Activated naive CD4-positive, alpha-beta T cell (primary cell): ENCODE results near the gene ZNF474.

Source experiments
- DNase-seq, 4 experiments: peaks; one replicate each; lab custom pipeline; 2025; lab: John Stamatoyannopoulos, UW

ZNF474 gene

GRCh38 chr5:122180863-122181548, 51.7 kb downstream of the ZNF474 start:
- no peak for DNase-seq

DNA sequence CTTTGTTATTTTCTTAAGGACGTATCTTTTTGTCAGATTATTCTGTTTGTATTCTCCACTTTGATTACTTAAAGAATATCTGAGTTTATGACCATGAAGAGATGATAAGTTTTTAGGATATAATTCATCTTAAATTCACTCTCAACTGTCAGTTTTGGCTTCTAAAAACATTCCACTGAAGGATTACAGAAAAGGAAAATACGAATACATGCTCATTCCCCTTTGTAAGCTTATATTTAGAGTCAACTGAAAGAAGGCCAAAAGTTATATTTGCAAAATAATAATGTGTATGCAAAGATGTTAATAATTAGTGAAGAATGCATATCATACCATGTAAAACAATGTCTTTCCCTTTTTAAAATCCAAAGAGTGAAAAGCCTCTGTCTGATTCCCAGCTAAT, 52.5 kb downstream of the ZNF474 start:
- no peak for DNase-seq

DNA sequence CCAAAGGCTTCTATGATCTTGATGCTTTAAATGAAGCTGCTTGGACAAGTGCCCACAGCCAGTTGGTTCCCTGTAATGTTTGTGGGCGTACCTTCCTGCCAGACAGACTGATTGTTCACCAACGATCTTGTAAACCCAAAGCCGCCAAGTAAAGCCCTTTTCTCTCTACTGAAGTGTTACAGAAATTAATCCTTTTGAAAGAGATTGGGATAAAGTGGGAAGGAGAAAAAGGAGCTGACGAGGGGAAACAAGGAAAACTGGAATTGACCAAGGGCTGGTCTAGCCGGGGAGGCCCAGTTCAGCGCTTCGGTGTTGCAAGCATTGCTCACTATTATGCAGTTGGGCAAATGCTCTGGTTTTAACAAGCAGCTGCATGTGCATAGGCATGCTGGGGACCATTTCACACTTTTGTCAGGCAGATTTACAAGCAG, 53.2 kb downstream of the ZNF474 start:
- no peak for DNase-seq

DNA sequence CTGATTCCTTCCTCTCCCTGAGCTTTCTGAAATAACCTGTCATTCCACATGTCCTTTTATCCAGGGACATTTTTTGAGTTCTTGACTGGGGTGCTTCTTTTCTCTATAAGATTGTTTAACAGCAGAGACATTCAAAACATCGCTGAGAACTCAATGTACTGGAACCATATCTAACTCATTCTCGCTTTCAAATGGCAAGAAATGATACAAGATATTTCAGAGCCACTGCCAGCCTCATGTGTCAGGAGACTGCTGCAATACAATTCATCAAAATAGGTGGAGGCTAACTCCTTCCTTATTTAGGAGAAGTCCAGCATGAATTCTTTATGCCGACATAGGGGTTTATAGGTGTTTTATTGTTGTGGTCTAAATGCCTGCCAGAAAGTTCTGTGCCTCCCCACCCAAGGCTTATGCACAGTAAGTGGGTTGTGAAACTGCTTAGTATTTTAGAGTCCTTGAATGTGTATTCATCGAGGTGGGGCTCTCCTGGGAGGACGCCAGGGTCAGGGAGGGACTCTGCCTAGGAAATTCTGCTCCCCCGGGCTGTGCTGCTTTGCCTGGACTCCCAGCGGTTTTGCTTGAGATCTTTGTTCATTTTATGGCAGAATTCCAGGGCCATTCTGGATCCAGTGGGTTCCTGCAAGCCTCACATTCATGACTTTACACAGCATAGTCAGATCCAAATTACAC, 53.9 kb downstream of the ZNF474 start:
- no peak for DNase-seq

GRCh38 chr5:122183788-122184170, 54.4 kb downstream of the ZNF474 start:
- no peak for DNase-seq

DNA sequence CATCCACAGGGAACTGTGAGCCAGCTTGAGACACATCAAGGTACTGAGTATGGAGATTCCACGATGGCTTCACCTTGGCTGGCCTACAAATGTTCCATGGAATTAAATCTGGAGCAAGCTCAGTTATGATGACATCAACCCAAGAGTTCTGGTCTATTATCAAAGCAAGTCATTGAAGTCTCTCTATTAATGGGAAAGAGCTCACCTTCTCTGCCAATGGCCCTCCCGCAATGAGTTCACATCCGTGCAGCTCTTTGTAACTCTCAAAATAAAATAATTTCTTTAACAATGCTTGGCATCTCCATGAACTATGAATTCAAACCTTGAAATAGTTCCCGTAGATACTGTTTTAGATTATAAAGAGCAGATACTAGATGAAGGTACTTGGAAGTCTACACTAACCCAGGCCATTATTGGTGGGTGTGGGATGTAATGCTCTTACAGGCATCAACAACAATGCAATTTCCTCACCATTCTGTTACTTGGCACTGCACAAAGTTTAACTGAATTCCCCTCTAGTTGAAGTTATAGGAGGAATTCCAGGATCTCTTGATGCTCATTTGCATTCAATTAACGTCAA, 55.4 kb downstream of the ZNF474 start:
- no peak for DNase-seq

DNA sequence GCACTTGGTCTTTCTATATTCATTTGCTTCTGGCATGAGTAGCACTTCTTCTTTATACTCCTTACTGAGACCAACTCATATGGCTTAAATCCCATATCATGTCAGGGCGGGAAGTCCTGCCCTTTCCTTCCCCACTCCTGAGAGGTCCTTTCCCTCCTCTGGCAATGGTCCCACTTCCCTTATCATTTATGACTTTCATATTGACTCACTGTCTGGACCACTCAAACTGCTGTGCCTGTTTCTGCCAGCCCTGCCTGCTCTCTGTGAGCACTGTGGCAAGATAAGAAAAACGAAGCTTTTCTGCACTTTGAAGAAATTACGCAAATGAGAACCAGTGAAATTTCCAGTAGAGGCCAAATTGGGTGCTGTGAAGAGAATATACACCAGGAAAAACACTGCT, 58.1 kb downstream of the ZNF474 start:
- no peak for DNase-seq

- DNase-seq, result no peak
Observed at GRCh38 chr5:122190156-122190555, 60.8 kb downstream of the ZNF474 start.

- DNase-seq, result no peak
Observed at GRCh38 chr5:122192497-122193496, 63.5 kb downstream of the ZNF474 start.

GRCh38 chr5:122195802-122196394, 66.6 kb downstream of the ZNF474 start:
- no peak for DNase-seq

DNA sequence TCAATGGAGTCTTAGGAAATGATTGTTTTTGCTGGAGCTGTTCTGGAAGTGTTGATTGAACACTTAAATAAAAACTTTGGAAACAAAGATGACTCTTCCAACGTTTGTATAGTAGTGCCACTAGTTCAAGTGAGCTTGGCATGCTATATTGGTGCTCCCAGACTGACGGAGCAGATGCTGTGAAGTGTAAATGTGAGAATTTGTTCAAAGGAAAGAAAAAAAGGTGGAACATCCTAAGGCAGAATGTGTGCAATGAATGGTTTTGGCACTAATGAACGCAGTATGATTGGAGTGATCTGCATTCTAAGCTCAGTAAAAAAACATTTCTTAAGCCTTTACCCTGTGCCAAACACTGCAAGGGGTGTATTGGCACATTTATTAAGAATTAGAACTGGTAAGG, 69.8 kb downstream of the ZNF474 start:
- no peak for DNase-seq

GRCh38 chr5:122200450-122200849, 71.1 kb downstream of the ZNF474 start:
- no peak for DNase-seq

GRCh38 chr5:122200865-122201264, 71.5 kb downstream of the ZNF474 start:
- no peak for DNase-seq

GRCh38 chr5:122201365-122201764, 72.0 kb downstream of the ZNF474 start:
- no peak for DNase-seq

DNA sequence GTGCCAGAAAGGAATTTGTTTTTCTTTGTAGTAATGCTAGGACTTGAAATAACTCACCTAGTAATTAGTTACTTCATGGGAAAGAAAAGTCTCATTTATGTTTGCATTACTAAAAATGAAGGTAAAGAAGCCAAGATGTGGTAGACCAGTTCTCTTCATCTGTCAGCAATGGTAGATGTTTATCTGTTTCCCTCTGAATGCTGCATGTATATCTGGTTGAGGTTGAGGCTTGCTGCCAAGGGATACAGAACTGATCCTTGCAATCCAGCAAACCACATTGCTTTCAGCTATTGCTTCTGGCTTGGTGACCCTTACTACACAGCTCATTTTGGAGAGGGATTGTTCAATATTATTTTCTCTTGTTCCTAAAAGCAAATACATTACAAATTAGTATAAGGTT, 73.6 kb downstream of the ZNF474 start:
- DNase-seq, result no peak
